NCI-H526 treated with DMSO at 0.1 percent for 48 hours (cell line): ENCODE measurements around the gene AKIRIN2.
"Not testable (repeated sequence)": the region's sequence is repeated elsewhere in the genome, so short reads cannot be mapped to it uniquely, and the experiment has no call there.

Experiments used
- DNase-seq: peaks from one replicate; lab custom pipeline; 2025; lab: John Stamatoyannopoulos, UW

The AKIRIN2 gene

GRCh38 chr6:87687893-87688292, 14.1 kb downstream of the AKIRIN2 start:
- not testable (repeated sequence) for DNase-seq

DNA sequence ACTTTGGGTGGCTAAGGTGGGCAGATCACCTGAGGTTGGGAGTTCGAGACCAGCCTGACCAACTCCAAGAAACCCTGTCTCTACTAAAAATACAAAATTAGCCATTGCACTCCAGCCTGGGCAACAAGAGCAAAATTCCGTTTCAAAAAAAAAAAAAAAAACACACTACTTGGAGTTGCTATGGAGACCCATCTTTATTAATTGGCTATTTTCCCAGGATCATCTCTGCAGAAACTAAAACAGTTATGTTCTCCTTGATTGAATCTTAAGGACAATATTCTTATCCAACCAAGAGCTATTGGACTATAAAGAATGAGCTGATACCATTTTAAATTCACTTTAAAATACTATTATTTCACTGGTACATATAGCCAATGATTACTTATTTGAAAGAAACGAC, 14.7 kb downstream of the AKIRIN2 start:
- no peak for DNase-seq

- DNase-seq = not testable (repeated sequence)
Observed at GRCh38 chr6:87686636-87687205, 15.3 kb downstream of the AKIRIN2 start.

GRCh38 chr6:87684895-87685654, 17.0 kb downstream of the AKIRIN2 start:
- no peak for DNase-seq

GRCh38 chr6:87683890-87684289, 18.1 kb downstream of the AKIRIN2 start:
- no peak for DNase-seq

GRCh38 chr6:87682310-87682709, 19.7 kb downstream of the AKIRIN2 start:
- DNase-seq = no peak

- DNase-seq = no peak
Observed at GRCh38 chr6:87675004-87675681, 26.9 kb downstream of the AKIRIN2 start.

DNA sequence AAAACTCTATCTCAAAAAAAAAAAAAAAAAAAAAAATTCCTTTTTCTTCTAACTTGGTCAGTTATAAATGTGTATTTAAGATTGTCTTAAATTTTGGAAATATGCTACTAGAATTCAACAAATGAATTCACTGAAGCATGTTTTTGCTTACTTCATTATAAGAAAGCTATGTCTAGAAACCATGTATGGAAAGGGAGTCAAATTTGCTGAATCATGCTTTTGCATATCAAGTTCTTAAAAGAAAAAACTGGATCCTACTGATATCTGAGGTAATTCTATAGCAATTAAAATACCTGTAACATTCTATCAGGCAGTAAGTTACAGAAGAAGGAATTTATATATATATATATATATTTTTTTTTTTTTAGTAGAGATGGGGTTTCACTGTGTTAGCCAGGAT, 27.7 kb downstream of the AKIRIN2 start:
- no peak for DNase-seq

GRCh38 chr6:87673237-87673636, 28.8 kb downstream of the AKIRIN2 start:
- DNase-seq = no peak

GRCh38 chr6:87672641-87673040, 29.4 kb downstream of the AKIRIN2 start:
- DNase-seq = no peak

- DNase-seq = no peak
Observed at GRCh38 chr6:87671555-87672029, 30.4 kb downstream of the AKIRIN2 start.

DNA sequence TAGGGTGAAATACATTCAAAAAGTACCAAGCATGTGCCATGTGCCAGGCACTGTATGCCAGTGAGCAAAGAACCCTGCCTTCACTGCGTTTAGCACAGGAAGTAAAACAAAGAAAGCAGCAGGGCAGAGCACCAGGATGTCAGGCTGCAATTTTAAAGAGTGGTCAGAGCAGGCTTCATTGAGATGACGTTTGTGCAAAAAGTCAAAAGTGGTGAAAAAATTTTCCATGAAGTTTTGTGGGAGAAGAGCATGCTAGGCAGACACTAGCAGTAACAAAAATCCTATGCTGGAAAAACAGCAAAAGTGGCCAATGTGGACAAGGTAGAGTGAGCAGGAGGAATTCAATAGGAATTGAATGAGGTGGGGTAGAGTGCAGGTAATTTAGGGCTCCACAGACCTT, 31.3 kb downstream of the AKIRIN2 start:
- DNase-seq = no peak

GRCh38 chr6:87669051-87669450, 33.0 kb downstream of the AKIRIN2 start:
- no peak for DNase-seq

GRCh38 chr6:87668013-87668412, 34.0 kb downstream of the AKIRIN2 start:
- no peak for DNase-seq

- no peak for DNase-seq
Observed at GRCh38 chr6:87667032-87667431, 35.0 kb downstream of the AKIRIN2 start.

DNA sequence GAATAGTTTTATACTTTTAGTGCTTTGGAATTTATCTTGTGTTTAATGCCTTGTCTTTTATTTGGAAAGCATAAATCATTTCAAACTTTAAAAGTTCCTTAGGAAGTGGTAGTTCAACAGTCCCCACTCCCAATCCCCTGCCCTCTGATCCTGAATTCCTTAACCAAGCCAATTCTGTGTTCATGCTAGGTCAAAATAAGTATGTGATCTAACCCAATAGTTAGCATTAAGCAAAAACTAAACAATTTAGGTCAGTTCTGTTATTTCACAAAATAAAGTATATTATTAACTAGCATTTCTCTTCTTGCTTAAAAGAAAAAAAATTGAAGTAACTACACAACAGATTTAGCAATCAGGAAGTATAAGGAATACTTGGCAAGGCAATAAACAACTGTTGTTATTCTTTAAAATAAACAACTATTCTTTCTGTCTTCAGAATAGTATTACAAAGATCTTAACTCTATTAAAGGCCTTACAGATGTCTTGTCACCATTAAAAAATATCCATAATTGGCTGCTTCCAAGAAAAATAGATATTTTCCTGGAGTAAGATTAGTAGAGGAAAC, 37.0 kb downstream of the AKIRIN2 start:
- no peak for DNase-seq

DNA sequence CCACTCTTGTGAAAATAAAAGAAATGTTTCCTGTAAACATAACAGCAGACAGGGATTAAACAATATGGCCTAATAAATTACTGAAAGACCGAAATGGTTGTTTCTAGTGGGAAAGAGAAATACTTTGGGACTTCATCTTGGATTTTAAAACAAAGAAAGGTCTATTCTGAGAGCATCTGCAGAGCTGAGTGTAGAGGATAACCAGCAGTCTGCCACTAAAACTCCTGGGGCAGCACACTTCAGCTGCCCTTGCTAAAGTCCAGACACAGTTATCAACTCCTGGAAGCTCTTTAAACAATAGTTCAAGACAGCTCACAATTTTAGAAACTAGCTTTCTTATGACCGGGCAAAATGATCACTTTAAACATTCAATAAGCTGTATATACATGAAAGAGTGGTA, 38.6 kb downstream of the AKIRIN2 start:
- no peak for DNase-seq

- no peak for DNase-seq
Observed at GRCh38 chr6:87661503-87661902, 40.5 kb downstream of the AKIRIN2 start.

GRCh38 chr6:87661016-87661415, 41.0 kb downstream of the AKIRIN2 start:
- no peak for DNase-seq

- DNase-seq = no peak
Observed at GRCh38 chr6:87660226-87660911, 41.7 kb downstream of the AKIRIN2 start.

DNA sequence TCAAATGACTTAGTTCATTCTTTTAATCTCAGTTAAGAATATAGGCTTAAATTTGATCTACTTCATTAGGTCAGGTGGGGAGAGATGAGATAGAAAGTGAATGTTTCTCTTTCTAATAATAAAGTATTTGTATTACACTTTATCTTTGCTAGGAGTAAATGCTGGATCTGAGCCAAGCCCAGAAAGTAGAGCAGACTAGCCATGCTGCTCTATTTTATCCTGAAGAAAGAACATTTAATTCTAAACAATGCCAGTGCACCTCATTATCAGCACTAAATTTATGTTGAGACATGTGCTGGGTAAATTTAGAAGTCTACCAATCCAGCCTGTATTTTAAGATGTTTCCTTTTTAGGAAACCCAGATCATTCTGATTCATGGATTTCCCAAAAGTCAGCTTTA, 43.5 kb downstream of the AKIRIN2 start:
- DNase-seq = no peak

DNA sequence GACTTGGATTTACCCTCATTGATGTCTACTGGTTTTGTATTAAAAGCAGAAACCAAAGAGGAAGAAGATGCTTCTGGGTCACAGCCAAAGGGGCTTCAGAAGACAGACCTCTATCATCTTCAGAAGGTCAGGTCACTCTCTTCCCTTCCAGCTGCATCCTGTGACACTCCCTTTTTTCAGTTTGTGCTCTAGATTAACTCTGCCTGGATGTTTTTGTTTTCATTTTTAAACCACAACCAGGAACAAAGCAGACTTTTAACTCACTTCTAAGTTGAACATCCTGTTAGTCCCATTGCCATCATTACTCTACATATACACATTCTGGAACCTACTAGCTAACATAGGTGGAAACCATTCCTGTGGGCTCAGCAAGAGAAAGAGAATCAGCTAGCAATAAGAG, 45.2 kb downstream of the AKIRIN2 start:
- no peak for DNase-seq
